ENCODE results near the gene TSEN34. TPM values are rescaled to one million over a fixed set of nuclear protein-coding genes. Genes with fewer than 3 reads are reported as not detected.
"Not testable (repeated sequence)": the region's sequence is repeated elsewhere in the genome, so short reads cannot be mapped to it uniquely, and the experiment has no call there.

Gene TSEN34
- total RNA-seq, 1 donor from 2014 or later = 52.3 TPM

- H3K36me3 ChIP-seq = peaks cover 0 to 21% of the 10 kb centered on the region in 2 donors
- no peak overlapping the region for H3K4me3 ChIP-seq
- no peak overlapping the region for H3K27ac ChIP-seq
- intact Hi-C loops (cut with DNase I) = no loop called here
- peaks cover 35% of the 10 kb centered on the region for H3K4me1 ChIP-seq
- DNase-seq (ENCODE audit: extremely low spot score in 2 of 2) = no peak
- TF ChIP-seq POLR2A (IDR thresholded peaks at IDR 0.05) (no peak), POLR2AphosphoS5 (IDR thresholded peaks at IDR 0.05; ENCODE audit: insufficient read depth in 1 of 2, low read depth in 1 of 2) (no peak), CTCF (IDR thresholded peaks at IDR 0.05) (no peak)
- H3K9me3 ChIP-seq = no peaks in the 10 kb centered on the region
- no peaks in the 10 kb centered on the region for H3K27me3 ChIP-seq
Measured at GRCh38 chr19:54211235-54211634, 20.1 kb downstream of the TSEN34 start.

- H3K27ac ChIP-seq; intact Hi-C loops (cut with DNase I); H3K9me3 ChIP-seq; DNase-seq (ENCODE audit: extremely low spot score in 2 of 2); H3K4me3 ChIP-seq; H3K36me3 ChIP-seq; H3K27me3 ChIP-seq: not testable (repeated sequence)
- peaks cover 19% of the 10 kb centered on the region for H3K4me1 ChIP-seq
Measured at GRCh38 chr19:54214217-54214616, 23.1 kb downstream of the TSEN34 start.

GRCh38 chr19:54214734-54215133, 23.6 kb downstream of the TSEN34 start:
- H3K9me3 ChIP-seq; H3K36me3 ChIP-seq; H3K4me3 ChIP-seq; DNase-seq (ENCODE audit: extremely low spot score in 2 of 2); H3K27me3 ChIP-seq; H3K27ac ChIP-seq; intact Hi-C loops (cut with DNase I): not testable (repeated sequence)
- peaks cover 13% of the 10 kb centered on the region for H3K4me1 ChIP-seq

- intact Hi-C loops (cut with DNase I) = no loop called here
- no peaks in the 10 kb centered on the region for H3K9me3 ChIP-seq
- H3K36me3 ChIP-seq = no peaks in the 10 kb centered on the region
- no peak overlapping the region for H3K27ac ChIP-seq
- H3K4me3 ChIP-seq = no peak overlapping the region
- DNase-seq (ENCODE audit: extremely low spot score in 2 of 2) = no peak
- H3K27me3 ChIP-seq = no peaks in the 10 kb centered on the region
- TF ChIP-seq POLR2A (IDR thresholded peaks at IDR 0.05) (no peak), POLR2AphosphoS5 (IDR thresholded peaks at IDR 0.05; ENCODE audit: insufficient read depth in 1 of 2, low read depth in 1 of 2) (no peak), CTCF (IDR thresholded peaks at IDR 0.05) (no peak)
- no peaks in the 10 kb centered on the region for H3K4me1 ChIP-seq
Measured at GRCh38 chr19:54216869-54217268, 25.8 kb downstream of the TSEN34 start.

- H3K4me3 ChIP-seq; H3K36me3 ChIP-seq; H3K4me1 ChIP-seq; intact Hi-C loops (cut with DNase I); H3K27me3 ChIP-seq; DNase-seq (ENCODE audit: extremely low spot score in 2 of 2); H3K9me3 ChIP-seq; H3K27ac ChIP-seq: not testable (repeated sequence)
Measured at GRCh38 chr19:54217517-54218247, 26.6 kb downstream of the TSEN34 start.

GRCh38 chr19:54218259-54218658, 27.2 kb downstream of the TSEN34 start:
- TF ChIP-seq POLR2AphosphoS5 (IDR thresholded peaks at IDR 0.05; ENCODE audit: insufficient read depth in 1 of 2, low read depth in 1 of 2) = no peak
- TF ChIP-seq POLR2A (IDR thresholded peaks at IDR 0.05) = no peak
- no peak for TF ChIP-seq CTCF (IDR thresholded peaks at IDR 0.05)
- intact Hi-C loops (cut with DNase I) = no loop called here
- DNase-seq (ENCODE audit: extremely low spot score in 2 of 2) = no peak

More at GRCh38 chr19:54218259-54218658, 27.2 kb downstream of the TSEN34 start:
- H3K4me3 ChIP-seq = no peak overlapping the region
- H3K36me3 ChIP-seq = no peaks in the 10 kb centered on the region
- no peak overlapping the region for H3K27ac ChIP-seq
- H3K9me3 ChIP-seq = no peaks in the 10 kb centered on the region
- no peaks in the 10 kb centered on the region for H3K27me3 ChIP-seq
- no peaks in the 10 kb centered on the region for H3K4me1 ChIP-seq
